ENCODE measurements around the gene LAPTM5.

GRCh38 chr1:30775433-30775975 is 17.9 kb upstream of the LAPTM5 start:
- TF ChIP-seq POLR2A (IDR thresholded peaks at IDR 0.05) = no peak
- no peak for TF ChIP-seq CTCF (IDR thresholded peaks at IDR 0.05)
